SK-N-SH treated with all-trans-retinoic acid at 6 μM for 48 hours (cell line): ENCODE measurements around the gene DENND1B.

ENCODE experiments used
- ARNTL ChIP-seq: fragments of 450-650 bp; formaldehyde crosslinking; IDR thresholded peaks from 2 replicates; pipeline ENCODE4 v1.5.0; 2020; ENCODE audit warnings: low read depth, mild to moderate bottlenecking, moderate library complexity, borderline replicate concordance
- CREB5 ChIP-seq: fragments of 250-450 bp; sonication (Bioruptor Pico); IDR thresholded peaks from 2 replicates; pipeline ENCODE4 v1.5.1; 2020; ENCODE audit warnings: low read depth, mild to moderate bottlenecking, moderate library complexity
- CSRNP3 ChIP-seq: fragments of 250-450 bp; sonication (Bioruptor Pico); IDR thresholded peaks from 2 replicates; pipeline ENCODE4 v1.5.1; 2021; ENCODE audit warnings: mild to moderate bottlenecking, moderate library complexity
- GLIS3 ChIP-seq: fragments of 250-450 bp; sonication (Bioruptor Pico); IDR thresholded peaks from 2 replicates; pipeline ENCODE4 v1.5.0; 2020; ENCODE audit warnings: mild to moderate bottlenecking, moderate library complexity
- TCF4 ChIP-seq: fragments of 250-450 bp; sonication (Bioruptor Pico); IDR thresholded peaks from 2 replicates; pipeline ENCODE4 v1.8.0; 2021; ENCODE audit warnings: mild to moderate bottlenecking, moderate library complexity, borderline replicate concordance
- TOX ChIP-seq: fragments of 250-450 bp; sonication (Bioruptor Pico); IDR thresholded peaks from 2 replicates; pipeline ENCODE4 v1.8.0; 2021; ENCODE audit warnings: mild to moderate bottlenecking, moderate library complexity, borderline replicate concordance
- ZC3H10 ChIP-seq: fragments of 250-450 bp; sonication (Bioruptor Pico); IDR thresholded peaks from 2 replicates; pipeline ENCODE4 v1.5.1; 2021; ENCODE audit warnings: mild to moderate bottlenecking, moderate library complexity
- ZFP3 ChIP-seq: fragments of 250-450 bp; sonication (Bioruptor Pico); IDR thresholded peaks from 2 replicates; pipeline ENCODE4 v1.5.0; 2020; ENCODE audit warnings: mild to moderate bottlenecking, moderate library complexity
- ZFP30 ChIP-seq: fragments of 450-650 bp; formaldehyde crosslinking; IDR thresholded peaks from 2 replicates; pipeline ENCODE4 v1.5.0; 2022; ENCODE audit warnings: mild to moderate bottlenecking, moderate library complexity
- ZNF565 ChIP-seq: fragments of 450-650 bp; formaldehyde crosslinking; conservative IDR thresholded peaks from 2 replicates; pipeline ENCODE4 v1.5.0; 2020; ENCODE audit warnings: low read depth, mild to moderate bottlenecking, moderate library complexity
- ZNF8 ChIP-seq: fragments of 450-650 bp; formaldehyde crosslinking; IDR thresholded peaks from 2 replicates; pipeline ENCODE4 v1.5.0; 2020; ENCODE audit warnings: mild to moderate bottlenecking, moderate library complexity
- TF ChIP-seq, protein P1 (sequence below): fragments of 250-450 bp; sonication (Bioruptor Pico); IDR thresholded peaks from 2 replicates; pipeline ENCODE4 v1.8.0; 2021; ENCODE audit warnings: low read depth, mild to moderate bottlenecking, moderate library complexity, borderline replicate concordance
- TF ChIP-seq, protein P2 (sequence below): fragments of 250-450 bp; sonication (Bioruptor Pico); IDR thresholded peaks from 2 replicates; pipeline ENCODE4 v1.8.0; 2020; ENCODE audit warnings: mild to moderate bottlenecking, moderate library complexity, borderline replicate concordance

DNA sequence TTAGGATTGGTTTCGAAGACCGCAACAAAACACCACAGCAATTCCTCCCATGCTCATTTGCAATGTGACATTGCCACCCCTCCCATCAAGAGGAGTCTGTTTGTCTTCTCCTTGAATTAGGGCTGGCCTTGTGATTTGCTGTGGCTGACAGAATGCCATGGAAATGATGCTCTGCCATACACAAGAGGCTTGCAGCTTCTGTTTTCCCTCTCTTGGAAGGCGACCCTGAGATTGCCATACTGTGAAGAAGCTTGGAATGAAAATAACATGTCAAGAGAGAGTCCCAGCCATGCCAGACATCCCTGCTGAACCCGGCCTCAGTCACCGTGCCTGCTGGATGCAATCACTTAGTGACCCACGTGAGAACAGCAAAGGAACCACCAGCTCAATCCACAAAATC lies 294.8 kb downstream of the DENND1B start:
- TF ChIP-seq, protein P1, sequence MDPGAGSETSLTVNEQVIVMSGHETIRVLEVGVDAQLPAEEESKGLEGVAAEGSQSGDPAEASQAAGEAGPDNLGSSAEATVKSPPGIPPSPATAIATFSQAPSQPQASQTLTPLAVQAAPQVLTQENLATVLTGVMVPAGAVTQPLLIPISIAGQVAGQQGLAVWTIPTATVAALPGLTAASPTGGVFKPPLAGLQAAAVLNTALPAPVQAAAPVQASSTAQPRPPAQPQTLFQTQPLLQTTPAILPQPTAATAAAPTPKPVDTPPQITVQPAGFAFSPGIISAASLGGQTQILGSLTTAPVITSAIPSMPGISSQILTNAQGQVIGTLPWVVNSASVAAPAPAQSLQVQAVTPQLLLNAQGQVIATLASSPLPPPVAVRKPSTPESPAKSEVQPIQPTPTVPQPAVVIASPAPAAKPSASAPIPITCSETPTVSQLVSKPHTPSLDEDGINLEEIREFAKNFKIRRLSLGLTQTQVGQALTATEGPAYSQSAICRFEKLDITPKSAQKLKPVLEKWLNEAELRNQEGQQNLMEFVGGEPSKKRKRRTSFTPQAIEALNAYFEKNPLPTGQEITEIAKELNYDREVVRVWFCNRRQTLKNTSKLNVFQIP (CRISPR knock-in tag) = no peak
- TF ChIP-seq ZC3H10 (CRISPR knock-in tag) = no peak
- TF ChIP-seq ARNTL (CRISPR knock-in tag) = no peak
- TF ChIP-seq CSRNP3 = no peak
- TF ChIP-seq ZFP3 (CRISPR knock-in tag) = no peak
- no peak for TF ChIP-seq ZNF565
- no peak for TF ChIP-seq ZNF8
- TF ChIP-seq CREB5 = no peak
- no peak for TF ChIP-seq ZFP30 (CRISPR knock-in tag)
- no peak for TF ChIP-seq TOX (CRISPR knock-in tag)
- TF ChIP-seq, protein P2, sequence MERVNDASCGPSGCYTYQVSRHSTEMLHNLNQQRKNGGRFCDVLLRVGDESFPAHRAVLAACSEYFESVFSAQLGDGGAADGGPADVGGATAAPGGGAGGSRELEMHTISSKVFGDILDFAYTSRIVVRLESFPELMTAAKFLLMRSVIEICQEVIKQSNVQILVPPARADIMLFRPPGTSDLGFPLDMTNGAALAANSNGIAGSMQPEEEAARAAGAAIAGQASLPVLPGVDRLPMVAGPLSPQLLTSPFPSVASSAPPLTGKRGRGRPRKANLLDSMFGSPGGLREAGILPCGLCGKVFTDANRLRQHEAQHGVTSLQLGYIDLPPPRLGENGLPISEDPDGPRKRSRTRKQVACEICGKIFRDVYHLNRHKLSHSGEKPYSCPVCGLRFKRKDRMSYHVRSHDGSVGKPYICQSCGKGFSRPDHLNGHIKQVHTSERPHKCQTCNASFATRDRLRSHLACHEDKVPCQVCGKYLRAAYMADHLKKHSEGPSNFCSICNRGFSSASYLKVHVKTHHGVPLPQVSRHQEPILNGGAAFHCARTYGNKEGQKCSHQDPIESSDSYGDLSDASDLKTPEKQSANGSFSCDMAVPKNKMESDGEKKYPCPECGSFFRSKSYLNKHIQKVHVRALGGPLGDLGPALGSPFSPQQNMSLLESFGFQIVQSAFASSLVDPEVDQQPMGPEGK (CRISPR knock-in tag) = no peak
- TF ChIP-seq GLIS3 (CRISPR knock-in tag) = no peak
- no peak for TF ChIP-seq TCF4 (CRISPR knock-in tag)
